NCI-H345 (cell line): ENCODE measurements around the gene SDF4.

Experiments used
- DNase-seq: peaks from one replicate; lab custom pipeline; 2025; lab: John Stamatoyannopoulos, UW

Gene SDF4

GRCh38 chr1:1241588-1242219, 9.9 kb upstream of the SDF4 start:
- DNase-seq = no peak

GRCh38 chr1:1240822-1241587, 9.2 kb upstream of the SDF4 start:
- DNase-seq = no peak

GRCh38 chr1:1240348-1240732, 8.5 kb upstream of the SDF4 start:
- no peak for DNase-seq

- no peak for DNase-seq
Measured at GRCh38 chr1:1239614-1240347, 8.0 kb upstream of the SDF4 start.

- DNase-seq = no peak
Measured at GRCh38 chr1:1239227-1239613, 7.4 kb upstream of the SDF4 start.

- no peak for DNase-seq
Measured at GRCh38 chr1:1238702-1239178, 6.9 kb upstream of the SDF4 start.

GRCh38 chr1:1237874-1238701, 6.3 kb upstream of the SDF4 start:
- no peak for DNase-seq

GRCh38 chr1:1236945-1237873, 5.4 kb upstream of the SDF4 start:
- no peak for DNase-seq

GRCh38 chr1:1236176-1236763, 4.5 kb upstream of the SDF4 start:
- no peak for DNase-seq

GRCh38 chr1:1235016-1235744, 3.4 kb upstream of the SDF4 start:
- DNase-seq = no peak

- no peak for DNase-seq
Measured at GRCh38 chr1:1234180-1234808, 2.5 kb upstream of the SDF4 start.

GRCh38 chr1:1233567-1233892, 1.7 kb upstream of the SDF4 start:
- no peak for DNase-seq

GRCh38 chr1:1232796-1233566, 1.2 kb upstream of the SDF4 start:
- no peak for DNase-seq

GRCh38 chr1:1232208-1232795, 501 bp upstream of the SDF4 start, which contains the start of gene B3GALT6:
Gene B3GALT6, plus strand, starts transcription at chr1:1232237. Its CDS starts 42 bp downstream, at chr1:1232279.
- DNase-seq = no peak

- DNase-seq = no peak
Measured at GRCh38 chr1:1230656-1231399, 973 bp downstream of the SDF4 start.

GRCh38 chr1:1229770-1230169, 2.0 kb downstream of the SDF4 start:
- no peak for DNase-seq

GRCh38 chr1:1228596-1229321, 3.0 kb downstream of the SDF4 start:
- DNase-seq = no peak
